Epithelial cell of proximal tubule (primary cell): ENCODE results near the gene GNLY. TPM values are rescaled to one million over a fixed set of nuclear protein-coding genes. Genes with fewer than 3 reads are reported as not detected.

Experiments
- DNase-seq: peaks from one replicate; pipeline ENCODE4 v3.0.0-alpha.2; 2011; ENCODE audit warnings: low read depth
- H3K4me3 ChIP-seq: 2 replicates; pipeline ENCODE4 v1.5.1; 2011; ENCODE audit warnings: low read depth, mild to moderate bottlenecking, low read length
- CTCF ChIP-seq: conservative IDR thresholded peaks from 2 replicates; pipeline ENCODE4 v1.5.1; 2012; ENCODE audit warnings: low read depth, mild to moderate bottlenecking, low read length
- total RNA-seq: library from RNA; depleted of rRNA; stranded (reverse); fragments of >200 nt; gene quantifications from 2 replicates; pipeline ENCODE4 v1.2.3, GENCODE V29; 2015

The GNLY gene
- total RNA-seq, 1 donor from 2014 or later: not detected

DNA sequence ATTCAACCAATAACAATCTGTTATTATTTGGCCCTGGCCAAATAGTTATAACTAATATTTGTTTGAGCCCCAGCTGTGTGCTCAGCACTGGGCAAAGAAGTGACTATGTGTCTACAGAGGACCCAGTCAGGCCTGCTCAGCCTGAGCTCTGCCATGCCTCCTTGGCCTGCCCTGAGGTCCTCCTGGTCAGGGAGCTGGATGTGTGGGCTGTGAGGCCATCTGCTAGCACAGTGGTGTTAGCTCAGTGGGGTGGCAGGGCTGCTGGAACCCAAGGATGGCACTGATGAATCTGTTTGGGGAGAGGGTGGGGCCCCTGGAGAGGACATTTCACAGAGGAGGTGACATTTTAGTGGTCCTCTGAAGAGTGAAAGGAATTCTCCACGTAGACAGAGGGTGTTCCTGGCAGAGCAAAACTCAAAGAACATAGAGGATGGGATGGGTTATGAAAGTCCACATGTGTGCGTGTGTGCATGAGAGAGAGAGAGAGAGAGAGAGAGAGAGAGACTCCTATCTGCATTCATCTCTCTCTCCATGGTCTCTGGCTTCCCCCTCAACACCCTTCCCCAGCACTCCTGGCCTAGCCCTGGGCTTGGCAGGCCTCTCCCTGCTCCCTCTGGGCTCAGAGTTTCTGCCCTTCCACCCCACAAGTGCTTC is 38.4 kb downstream of the GNLY start:
- TF ChIP-seq CTCF: no peak
- DNase-seq: no peak
- no peak overlapping the region for H3K4me3 ChIP-seq

GRCh38 chr2:85733121-85733960 is 39.2 kb downstream of the GNLY start:
- TF ChIP-seq CTCF: no peak
- no peak for DNase-seq
- H3K4me3 ChIP-seq: no peak overlapping the region

DNA sequence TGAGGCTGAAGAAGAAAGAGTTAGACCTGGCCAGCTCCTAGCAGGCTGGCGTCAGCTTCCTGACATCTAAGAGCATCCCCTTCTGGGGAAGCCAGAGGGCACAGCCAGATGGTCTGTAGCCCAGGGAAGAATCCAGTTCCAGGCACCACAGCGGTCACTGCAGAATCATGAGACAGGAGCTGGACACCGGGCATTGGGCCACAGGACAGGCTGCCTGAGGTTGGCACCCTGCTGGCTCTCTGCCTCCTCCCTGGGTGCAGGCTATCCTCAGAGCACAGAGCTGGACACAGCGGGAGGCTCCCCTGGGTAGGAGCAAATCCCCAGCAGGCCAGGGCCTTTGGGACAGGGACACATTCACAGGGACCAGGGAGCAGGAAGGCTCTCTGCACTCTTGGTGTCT is 39.9 kb downstream of the GNLY start:
- DNase-seq: no peak
- no peak overlapping the region for H3K4me3 ChIP-seq
- no peak for TF ChIP-seq CTCF

DNA sequence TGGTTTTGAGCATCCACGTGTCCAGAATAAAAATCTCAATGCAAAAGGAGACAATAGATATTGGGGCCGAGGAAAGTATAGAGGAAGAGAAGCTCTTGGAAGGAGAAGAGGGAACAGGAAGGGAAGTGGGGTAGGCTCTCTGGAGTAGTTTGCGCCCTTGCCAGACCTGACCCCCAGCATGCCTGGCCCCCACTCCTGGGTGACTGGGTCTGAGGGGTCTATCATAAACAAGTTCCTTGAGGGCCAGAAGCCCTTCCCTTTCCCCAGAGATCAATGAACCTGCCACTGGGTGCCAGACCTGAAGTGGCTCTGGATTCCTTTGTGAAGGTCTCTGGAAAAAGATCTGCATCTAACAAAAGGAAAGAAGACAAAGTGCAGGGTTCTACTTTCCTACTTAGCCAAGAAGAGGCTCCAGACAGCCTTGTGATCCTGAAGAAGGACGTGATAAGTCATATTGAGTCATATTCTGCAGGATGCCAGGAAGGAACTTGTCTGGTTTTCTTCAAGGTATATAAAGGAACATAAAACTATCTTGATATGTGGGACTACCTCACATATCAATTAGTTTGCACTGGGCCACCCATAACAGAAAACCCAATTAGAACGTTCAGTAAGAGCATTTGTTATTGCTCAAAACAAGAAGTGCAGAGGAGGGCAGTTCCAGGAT is 40.9 kb downstream of the GNLY start:
- no peak for TF ChIP-seq CTCF
- DNase-seq: no peak
- no peak overlapping the region for H3K4me3 ChIP-seq

DNA sequence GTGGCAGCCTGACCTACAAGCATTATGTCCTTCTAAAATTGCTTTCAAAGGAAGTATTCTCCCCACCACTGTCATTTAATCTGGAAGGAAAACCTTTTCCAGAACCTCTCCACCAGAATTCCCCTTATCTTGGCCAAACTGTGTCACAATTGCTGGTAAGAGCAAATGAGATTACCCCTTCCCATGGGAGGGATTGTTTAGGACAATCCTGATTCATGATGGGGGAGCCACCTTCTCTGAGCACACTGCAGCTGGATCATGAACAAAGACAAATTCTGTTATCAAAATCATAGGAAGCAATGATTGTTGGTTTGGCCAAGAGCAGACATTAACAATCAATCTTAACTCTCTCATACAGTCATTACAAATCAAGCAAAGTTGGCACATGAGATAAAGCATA is 41.5 kb downstream of the GNLY start:
- no peak for DNase-seq
- TF ChIP-seq CTCF: no peak

DNA sequence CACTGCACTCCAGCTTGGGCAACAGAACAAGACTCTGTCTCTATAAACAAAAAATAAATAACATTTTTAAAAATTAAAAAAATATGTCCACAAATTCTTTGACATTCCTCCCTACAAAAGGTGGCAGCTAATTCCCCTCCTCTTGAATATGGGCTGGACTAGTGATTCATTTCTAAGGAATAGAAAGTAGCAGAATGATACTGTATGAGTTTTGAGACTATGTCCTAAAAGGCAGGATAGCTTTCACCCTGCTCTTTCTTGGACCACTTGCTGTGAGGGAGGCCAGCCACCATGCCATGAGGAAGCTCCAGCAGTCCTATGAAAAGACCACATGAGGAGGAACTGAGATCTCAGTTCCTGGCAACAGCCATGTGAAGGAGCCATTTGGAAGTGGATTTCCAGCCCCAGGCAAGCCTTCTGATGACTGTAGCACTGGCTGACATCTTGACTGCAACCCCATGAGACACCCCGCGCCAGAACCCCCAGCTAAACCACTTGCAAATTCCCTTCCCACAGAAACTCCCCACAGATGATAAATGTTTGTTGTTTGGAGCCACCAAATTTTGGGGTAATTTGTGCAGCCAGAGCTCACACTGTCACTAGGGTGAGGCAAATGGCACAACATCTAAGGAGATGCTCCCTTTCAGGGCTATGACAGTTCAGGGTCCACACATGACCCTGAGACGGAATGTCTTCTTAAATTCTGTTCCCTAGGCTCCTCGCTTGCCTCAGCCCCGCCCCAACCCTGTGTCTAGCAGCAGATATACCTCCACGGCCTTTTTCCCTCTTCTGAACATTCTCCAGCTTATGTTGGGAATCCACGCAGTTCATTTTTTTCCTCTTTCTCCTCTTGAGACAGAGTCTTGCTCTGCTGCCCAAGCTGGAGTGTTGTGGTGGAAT is 42.5 kb downstream of the GNLY start:
- DNase-seq: no peak
- no peak for TF ChIP-seq CTCF
- no peak overlapping the region for H3K4me3 ChIP-seq

More for the DNA sequence above, 41.5 kb downstream of the GNLY start:
- no peak overlapping the region for H3K4me3 ChIP-seq
